Esophagus mucosa (tissue), 1 donor: ENCODE measurements around the gene HOXD8. TPM values are rescaled to one million over a fixed set of nuclear protein-coding genes. Genes with fewer than 3 reads are reported as not detected.

ENCODE experiments used
- ATAC-seq: fragments of 200-7000 bp; cut with Tn5 transposase; one replicate; pipeline ENCODE4 v1.9.1; 2020
- total RNA-seq: library from RNA; stranded (reverse); gene quantifications from one replicate; pipeline ENCODE4 v1.2.4, GENCODE V29; 2023
- donor health status: DM: yes; HTN: yes; CAD: no.

HOXD8 gene
- total RNA-seq, 1 donor from 2014 or later: 0.88 TPM

DNA sequence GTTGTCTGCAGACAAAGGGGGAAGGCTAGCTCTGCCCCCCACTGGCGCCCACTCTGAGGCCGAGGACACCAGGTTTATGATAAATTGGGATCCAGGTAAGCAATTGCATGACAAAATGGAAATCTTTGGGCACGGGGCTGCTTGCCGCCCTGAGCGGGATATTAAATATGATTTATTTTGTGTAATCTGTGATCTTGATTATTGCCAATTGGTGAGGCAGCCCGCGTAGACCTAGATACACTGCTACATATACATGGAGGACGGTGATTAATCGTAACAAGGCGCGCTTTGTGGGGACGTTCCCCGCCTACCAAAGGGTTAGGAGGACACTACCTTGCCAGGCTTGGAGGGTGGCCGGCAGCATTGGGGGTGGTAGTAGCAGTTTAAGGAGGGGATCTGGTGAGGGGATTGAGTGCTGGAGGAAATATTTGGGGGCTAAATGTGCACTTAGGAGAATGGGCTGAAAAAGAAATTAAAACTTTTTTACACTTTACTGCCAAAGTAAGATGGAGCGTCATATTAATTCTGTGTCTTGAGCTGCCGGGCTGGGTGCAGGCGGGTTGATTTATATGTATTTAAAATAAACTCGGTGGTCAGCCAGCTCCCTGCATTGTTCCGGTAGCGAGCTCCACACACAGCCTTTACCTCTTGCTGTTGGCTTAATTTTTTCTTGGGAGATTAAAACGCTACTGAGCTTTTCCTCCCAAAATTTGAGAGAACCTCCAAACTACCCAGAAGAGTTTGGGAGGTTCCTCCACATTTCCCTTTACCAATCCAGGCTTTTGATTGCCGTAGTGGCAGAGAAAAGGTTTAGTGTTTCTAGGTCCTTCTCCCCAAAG, 31.7 kb downstream of the HOXD8 start:
- no peak for ATAC-seq

DNA sequence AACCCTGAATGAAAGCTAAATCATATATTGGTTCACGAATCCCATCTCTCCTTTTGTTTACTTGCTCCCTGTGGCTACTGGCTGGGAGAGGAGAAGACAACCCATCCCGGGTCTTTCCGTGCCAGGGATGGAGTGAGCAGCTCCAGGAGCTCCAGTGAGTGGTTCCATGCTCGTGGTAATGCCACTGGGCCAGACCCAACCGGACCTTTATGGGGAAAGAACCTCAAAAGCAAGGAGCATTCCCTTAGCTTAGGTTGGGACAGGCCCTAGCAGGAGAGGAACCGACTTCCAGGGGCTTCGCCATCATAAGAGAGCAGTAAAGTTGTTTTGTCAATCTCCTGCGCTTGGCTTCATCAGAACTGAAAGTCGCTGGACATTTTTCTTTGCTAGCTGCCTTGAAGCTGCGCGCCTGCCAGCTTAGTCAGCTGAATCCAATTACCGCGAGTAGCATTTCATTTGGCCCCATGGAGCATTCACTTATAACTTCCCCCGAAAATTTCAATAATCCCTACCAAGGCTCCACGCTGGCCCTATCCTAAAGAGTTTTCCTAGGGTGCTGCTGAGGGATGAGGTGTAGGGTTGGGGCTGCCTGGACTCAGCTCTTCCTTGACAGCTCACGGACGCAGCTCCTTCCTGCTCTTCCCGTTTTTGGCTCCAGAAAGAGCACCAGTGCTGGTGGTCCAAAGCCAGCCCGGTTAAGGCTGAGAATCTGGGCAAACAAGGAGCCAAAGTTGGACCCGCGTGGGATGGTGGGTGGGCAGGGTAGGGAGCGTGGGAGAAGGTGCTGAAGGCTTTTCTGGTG, 32.5 kb downstream of the HOXD8 start:
- ATAC-seq: no peak

DNA sequence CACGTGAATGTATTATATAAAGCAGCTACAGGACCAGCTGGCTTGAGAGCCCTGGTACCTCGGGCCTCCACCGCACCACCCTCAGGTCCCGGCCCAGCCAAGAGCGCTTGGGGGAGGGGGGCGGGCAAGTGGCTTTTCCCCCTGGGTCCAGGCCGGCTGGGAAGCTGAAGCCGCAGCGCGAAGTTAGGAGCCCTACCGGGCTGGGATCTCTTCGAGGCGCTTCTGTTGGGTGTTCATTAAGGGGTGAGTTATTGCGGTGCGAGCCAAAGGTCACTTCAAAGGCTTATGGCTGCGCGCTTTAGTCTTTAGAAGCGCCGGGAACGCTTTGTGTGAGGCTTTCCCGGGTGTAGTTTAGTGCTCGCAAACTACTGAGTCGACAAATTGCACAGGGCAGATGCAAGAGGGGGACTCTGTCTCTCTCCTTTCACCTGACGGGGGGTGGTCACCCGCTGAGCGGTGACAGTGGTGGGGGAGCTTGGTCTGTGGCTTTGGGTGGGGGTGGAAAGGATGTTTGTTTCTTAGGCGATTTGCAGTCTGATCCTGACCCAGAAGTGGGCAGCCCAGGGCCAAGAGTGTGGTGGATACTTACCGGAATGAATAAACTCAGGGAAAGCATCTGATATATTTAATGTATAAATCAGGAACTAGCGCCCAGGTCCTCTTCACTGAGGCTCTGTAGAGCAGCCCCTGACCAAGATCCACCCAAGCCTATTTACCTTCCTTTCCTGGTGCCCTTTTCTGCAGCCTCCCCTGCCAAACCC, 33.6 kb downstream of the HOXD8 start:
- ATAC-seq: no peak

DNA sequence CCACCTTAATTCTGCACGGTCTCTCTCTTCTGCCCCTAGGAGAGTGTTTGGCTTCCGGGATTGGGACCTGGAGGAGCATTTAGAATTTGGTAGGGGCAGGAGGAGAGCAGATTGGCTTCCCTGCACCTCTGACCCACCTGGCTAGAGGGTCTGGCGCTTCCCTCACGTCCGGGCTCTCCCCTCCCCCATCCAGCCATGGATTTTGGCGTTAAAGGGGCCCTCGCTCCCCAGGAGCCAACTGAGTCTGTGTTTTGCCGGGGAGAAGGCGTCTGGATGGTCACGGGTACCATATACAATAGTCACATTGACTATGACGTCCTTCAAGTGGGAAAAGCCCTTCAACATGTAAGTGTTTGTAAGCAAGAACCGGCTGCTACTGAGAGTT, 34.2 kb downstream of the HOXD8 start:
- ATAC-seq: no peak

DNA sequence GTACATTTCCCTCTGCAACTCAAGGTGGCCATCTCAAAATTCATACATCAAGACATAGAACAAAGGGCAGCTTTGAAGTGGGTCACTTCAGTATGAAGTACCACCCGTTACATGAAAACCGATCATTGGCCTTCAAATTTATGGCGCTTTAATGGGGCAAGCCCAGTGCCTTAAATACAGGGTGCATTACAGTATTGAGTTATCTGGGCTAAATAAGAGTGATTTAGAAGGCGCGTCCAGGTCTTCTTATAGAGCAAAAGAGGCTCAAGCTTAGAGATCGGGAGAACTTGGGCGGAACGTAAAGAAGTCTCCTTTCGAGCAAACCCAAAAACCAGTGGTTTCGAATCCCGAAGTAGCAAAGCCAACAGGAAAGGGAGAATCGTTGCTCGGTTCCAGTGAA, 34.7 kb downstream of the HOXD8 start:
- ATAC-seq: no peak

- ATAC-seq: no peak
Observed at GRCh38 chr2:176164611-176165369, 35.3 kb downstream of the HOXD8 start.

DNA sequence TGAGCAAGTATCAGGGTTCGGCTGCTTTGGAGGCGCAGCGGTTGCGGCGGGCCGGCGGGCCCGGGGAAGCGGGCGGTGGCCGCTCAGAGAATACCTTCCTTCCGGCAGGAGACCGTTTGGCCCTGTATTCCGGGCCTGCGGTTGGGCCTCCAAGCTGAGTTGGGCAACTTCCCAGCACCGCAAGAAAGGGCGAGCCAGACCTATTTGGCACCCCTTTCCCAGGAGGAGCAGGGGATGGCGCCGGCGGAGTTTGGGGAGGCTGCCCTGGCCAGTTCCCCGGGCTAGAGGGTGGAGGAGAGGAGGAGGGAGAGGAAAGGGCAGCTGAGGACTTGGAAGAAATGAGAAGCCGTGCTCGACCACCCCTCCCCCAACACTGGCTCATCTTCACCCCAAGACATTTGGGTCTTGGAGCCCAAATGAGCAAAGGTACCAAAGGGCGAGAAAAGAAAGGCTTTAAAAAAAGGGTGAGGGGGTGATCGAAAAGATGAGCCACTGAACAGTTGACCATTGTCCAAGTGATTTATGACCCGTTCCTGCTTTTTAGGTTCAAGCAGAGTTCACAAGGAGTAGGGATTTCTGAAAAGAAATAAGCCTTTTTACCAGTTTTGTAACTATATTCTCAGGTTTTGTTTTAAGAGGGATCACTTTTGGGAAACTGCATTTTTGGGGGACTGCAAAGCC, 36.0 kb downstream of the HOXD8 start:
- ATAC-seq: peak; percentile 18

DNA sequence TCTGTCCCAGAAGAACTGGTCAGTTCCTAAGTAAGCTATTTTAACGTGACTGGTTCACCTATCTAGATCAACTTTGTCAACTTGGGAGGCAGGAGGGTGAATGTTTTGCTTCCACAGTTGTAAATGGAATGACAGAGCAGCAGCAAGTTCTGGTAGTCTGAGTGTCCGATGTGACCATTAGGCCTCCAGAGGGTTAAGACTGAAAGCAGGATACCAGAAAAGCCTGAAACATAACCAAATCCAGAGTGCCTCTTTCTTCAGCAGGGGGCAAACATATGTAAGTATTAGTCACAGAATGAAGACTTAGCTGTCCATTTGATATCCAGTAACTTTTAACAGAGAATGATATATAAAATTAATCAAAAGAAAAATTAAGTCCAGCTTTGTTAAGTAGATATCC, 36.8 kb downstream of the HOXD8 start:
- ATAC-seq: no peak

GRCh38 chr2:176167398-176167797, 37.9 kb downstream of the HOXD8 start:
- ATAC-seq: no peak

DNA sequence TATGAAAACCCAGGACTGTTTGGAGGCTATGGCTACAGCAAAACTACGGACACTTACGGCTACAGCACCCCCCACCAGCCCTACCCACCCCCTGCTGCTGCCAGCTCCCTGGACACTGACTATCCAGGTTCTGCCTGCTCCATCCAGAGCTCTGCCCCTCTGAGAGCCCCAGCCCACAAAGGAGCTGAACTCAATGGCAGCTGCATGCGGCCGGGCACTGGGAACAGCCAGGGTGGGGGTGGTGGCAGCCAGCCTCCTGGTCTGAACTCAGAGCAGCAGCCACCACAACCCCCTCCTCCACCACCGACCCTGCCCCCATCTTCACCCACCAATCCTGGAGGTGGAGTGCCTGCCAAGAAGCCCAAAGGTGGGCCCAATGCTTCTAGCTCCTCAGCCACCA, 39.7 kb downstream of the HOXD8 start:
- ATAC-seq: no peak

DNA sequence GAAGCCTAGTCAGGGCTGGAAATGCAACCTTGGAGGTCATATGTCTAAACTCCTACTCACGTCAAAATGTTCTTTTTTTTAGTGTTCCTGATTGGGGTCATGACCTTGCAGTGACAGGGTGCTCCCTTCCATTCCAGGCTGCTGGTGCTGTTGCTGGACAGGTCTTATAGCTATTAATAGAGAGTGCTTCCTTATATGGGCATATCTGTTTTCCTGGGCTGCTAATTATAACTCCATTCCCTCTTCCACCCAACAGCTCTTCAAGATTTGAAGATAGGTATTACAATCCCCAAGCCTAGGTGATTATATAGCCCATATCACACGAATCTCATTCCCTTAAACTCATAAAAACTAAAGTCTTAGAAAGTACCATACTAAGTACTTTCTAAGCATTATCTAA, 40.2 kb downstream of the HOXD8 start:
- no peak for ATAC-seq

GRCh38 chr2:176170602-176171305, 41.2 kb downstream of the HOXD8 start:
- ATAC-seq: no peak

- no peak for ATAC-seq
Observed at GRCh38 chr2:176171351-176172006, 42.0 kb downstream of the HOXD8 start.

DNA sequence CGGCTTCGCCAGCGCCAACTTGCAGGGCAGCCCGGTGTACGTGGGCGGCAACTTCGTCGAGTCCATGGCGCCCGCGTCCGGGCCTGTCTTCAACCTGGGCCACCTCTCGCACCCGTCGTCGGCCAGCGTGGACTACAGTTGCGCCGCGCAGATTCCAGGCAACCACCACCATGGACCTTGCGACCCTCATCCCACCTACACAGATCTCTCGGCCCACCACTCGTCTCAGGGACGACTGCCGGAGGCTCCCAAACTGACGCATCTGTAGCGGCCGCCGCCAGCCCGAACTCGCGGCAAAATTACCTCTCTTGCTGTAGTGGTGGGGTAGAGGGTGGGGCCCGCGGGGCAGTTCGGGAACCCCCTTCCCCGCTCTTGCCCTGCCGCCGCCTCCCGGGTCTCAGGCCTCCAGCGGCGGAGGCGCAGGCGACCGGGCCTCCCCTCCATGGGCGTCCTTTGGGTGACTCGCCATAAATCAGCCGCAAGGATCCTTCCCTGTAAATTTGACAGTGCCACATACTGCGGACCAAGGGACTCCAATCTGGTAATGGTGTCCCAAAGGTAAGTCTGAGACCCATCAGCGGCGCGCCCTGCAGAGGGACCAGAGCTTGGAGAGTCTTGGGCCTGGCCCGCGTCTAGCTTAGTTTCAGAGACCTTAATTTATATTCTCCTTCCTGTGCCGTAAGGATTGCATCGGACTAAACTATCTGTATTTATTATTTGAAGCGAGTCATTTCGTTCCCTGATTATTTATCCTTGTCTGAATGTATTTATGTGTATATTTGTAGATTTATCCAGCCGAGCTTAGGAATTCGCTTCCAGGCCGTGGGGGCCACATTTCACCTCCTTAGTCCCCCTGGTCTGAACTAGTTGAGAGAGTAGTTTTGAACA, 42.7 kb downstream of the HOXD8 start:
- ATAC-seq: peak; percentile 22

GRCh38 chr2:176172895-176173566, 43.5 kb downstream of the HOXD8 start:
- ATAC-seq: no peak

DNA sequence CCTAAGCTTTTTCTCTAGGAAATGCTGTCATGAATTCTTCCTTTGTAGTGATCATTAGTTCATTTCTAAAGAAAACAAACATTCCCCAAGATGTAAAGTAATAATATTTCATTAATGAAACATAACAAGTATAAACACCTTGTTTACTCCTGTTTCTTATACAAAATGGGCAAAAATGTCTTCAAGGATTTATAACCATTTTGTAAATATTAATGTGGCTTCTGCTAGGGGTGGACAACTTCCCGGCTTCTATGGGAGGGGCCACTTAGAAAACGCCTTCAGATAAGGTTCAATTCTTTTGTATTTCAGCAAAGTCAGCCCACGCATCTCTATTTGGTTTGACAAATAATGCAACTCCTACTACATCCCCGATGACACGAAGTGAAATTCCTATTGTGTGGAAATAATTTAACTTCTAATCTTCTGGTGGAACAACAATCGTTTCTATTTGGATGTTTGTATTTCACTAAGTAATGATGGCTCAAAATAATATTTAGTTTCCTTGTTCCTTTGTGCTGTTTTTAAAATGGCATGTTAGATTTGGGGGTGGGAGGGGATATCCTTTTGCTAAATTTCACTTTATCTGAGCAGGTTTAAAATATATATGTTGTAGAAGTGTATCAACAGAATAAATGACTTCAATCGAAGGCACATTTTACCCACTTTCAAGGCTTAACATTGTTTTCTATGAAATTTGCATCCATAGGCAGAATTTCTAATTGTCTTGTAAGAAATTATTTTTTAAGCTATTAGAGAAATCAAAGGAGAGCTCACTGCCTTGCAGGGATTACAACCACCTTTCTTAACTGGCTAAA, 44.3 kb downstream of the HOXD8 start:
- no peak for ATAC-seq

- no peak for ATAC-seq
Observed at GRCh38 chr2:176174382-176174823, 44.9 kb downstream of the HOXD8 start.
